Thoracic aorta (tissue), 2 donors: ENCODE results near the gene NXPE3. TPM values are rescaled to one million over a fixed set of nuclear protein-coding genes. Genes with fewer than 3 reads are reported as not detected.

Experiments
- ATAC-seq: fragments of 150-250 bp; one replicate; pipeline ENCODE4 v1.8.0; 2017; ENCODE audit warnings: low read depth; ENCODE audit not compliant: insufficient number of reproducible peaks, low FRiP score
- DNase-seq: peaks from one replicate; pipeline ENCODE4 v3.0.0-alpha.2; 2020; ENCODE audit warnings: low spot score
- H3K27ac ChIP-seq, 2 donors: fragments of 200-600 bp; sonication (generic); 1 replicate in 1 of 2; 2 replicates in 1 of 2; pipeline ENCODE4 v1.5.1; 2016; ENCODE audit warnings: mild to moderate bottlenecking in 2 of 2, moderate library complexity in 2 of 2
- H3K27me3 ChIP-seq: fragments of 200-600 bp; sonication (generic); replicated peaks from 2 replicates; pipeline ENCODE4 v1.6.0; 2016; ENCODE audit warnings: mild to moderate bottlenecking; ENCODE audit not compliant: insufficient read depth
- H3K36me3 ChIP-seq: fragments of 200-600 bp; sonication (generic); one replicate; pipeline ENCODE4 v1.5.1; 2016
- H3K4me1 ChIP-seq, 2 donors: fragments of 200-600 bp; sonication (generic); 1 replicate in 1 of 2; 2 replicates in 1 of 2; pipeline versions ENCODE4 v1.5.1 to v1.6.0; 2016; ENCODE audit warnings: low read depth in 2 of 2, mild to moderate bottlenecking in 1 of 2; ENCODE audit not compliant: control insufficient read depth in 1 of 2
- H3K4me3 ChIP-seq: fragments of 200-600 bp; sonication (generic); 2 replicates; pipeline ENCODE4 v1.5.1; 2016; ENCODE audit warnings: mild to moderate bottlenecking
- H3K9me3 ChIP-seq: fragments of 200-600 bp; sonication (generic); 2 replicates; pipeline ENCODE4 v1.5.1; 2016
- total RNA-seq, 2 donors: library from RNA; depleted of rRNA; stranded (reverse); fragments of >200 nt; gene quantifications; one replicate each; pipeline versions ENCODE4 v1.1.0 to v1.2.3, GENCODE V29; 2016
- TF ChIP-seq, protein P1 (sequence below): fragments of 200-600 bp; sonication (generic); IDR thresholded peaks from one replicate; pipeline ENCODE4 v1.5.1; 2019; ENCODE audit warnings: antibody characterized with exemption

Gene NXPE3
- total RNA-seq, 2 donors from 2014 or later = 15.7 to 30.7 TPM

GRCh38 chr3:101867511-101867910, 88.5 kb downstream of the NXPE3 start:
- no peak for ATAC-seq
- peak overlapping the region in 1 of 2 donors; percentile 16 for H3K27ac ChIP-seq
- TF ChIP-seq, protein P1, sequence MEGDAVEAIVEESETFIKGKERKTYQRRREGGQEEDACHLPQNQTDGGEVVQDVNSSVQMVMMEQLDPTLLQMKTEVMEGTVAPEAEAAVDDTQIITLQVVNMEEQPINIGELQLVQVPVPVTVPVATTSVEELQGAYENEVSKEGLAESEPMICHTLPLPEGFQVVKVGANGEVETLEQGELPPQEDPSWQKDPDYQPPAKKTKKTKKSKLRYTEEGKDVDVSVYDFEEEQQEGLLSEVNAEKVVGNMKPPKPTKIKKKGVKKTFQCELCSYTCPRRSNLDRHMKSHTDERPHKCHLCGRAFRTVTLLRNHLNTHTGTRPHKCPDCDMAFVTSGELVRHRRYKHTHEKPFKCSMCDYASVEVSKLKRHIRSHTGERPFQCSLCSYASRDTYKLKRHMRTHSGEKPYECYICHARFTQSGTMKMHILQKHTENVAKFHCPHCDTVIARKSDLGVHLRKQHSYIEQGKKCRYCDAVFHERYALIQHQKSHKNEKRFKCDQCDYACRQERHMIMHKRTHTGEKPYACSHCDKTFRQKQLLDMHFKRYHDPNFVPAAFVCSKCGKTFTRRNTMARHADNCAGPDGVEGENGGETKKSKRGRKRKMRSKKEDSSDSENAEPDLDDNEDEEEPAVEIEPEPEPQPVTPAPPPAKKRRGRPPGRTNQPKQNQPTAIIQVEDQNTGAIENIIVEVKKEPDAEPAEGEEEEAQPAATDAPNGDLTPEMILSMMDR = no peak
- no peak overlapping the region for H3K4me3 ChIP-seq
- H3K36me3 ChIP-seq = no peaks in the 10 kb centered on the region
- H3K4me1 ChIP-seq = peaks cover 4 to 15% of the 10 kb centered on the region in 2 donors
- no peaks in the 10 kb centered on the region for H3K9me3 ChIP-seq
- H3K27me3 ChIP-seq = no peaks in the 10 kb centered on the region
- DNase-seq = no peak

GRCh38 chr3:101867996-101868395, 89.0 kb downstream of the NXPE3 start:
- Histone ChIP-seq H3K4me1 (peaks cover 4 to 15% of the 10 kb centered on the region in 2 donors), H3K36me3 (no peaks in the 10 kb centered on the region), H3K9me3 (no peaks in the 10 kb centered on the region), H3K27ac (peak overlapping the region in 1 of 2 donors; percentile 16), H3K4me3 (no peak overlapping the region), H3K27me3 (no peaks in the 10 kb centered on the region)
- TF ChIP-seq, protein P1 = no peak
- ATAC-seq (no peak), DNase-seq (no peak)

GRCh38 chr3:101868534-101869464, 89.8 kb downstream of the NXPE3 start:
- Histone ChIP-seq H3K4me1 (peaks cover 4 to 15% of the 10 kb centered on the region in 2 donors), H3K36me3 (no peaks in the 10 kb centered on the region), H3K9me3 (no peaks in the 10 kb centered on the region), H3K27me3 (no peaks in the 10 kb centered on the region), H3K27ac (no peak overlapping the region), H3K4me3 (no peak overlapping the region)
- ATAC-seq (peak; percentile 38), DNase-seq (no peak)
- TF ChIP-seq, protein P1 = no peak

DNA sequence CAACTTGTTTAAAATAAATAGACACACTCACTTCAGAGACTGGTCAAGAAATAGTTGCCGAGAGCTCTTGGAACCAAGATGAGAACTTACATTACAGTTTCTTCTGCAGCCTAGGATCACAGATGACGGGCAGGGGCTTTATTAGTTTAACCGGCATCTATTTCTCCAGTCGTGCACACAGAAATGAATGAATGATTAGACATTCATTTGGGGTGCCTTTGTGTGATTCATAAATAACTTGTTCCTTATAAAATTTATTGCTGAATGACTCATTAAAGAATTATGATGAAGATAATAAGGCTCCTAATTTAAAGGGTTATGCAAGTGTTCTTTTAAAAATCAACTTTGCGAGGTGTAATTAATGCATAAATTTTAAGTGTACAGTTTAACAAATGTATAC, 91.1 kb downstream of the NXPE3 start:
- no peak overlapping the region for H3K4me3 ChIP-seq
- no peaks in the 10 kb centered on the region for H3K36me3 ChIP-seq
- no peak for ATAC-seq
- H3K9me3 ChIP-seq = no peaks in the 10 kb centered on the region
- no peak for DNase-seq
- H3K4me1 ChIP-seq = peaks cover 4 to 15% of the 10 kb centered on the region in 2 donors
- H3K27ac ChIP-seq = no peak overlapping the region
- H3K27me3 ChIP-seq = no peaks in the 10 kb centered on the region
- TF ChIP-seq, protein P1 = no peak

DNA sequence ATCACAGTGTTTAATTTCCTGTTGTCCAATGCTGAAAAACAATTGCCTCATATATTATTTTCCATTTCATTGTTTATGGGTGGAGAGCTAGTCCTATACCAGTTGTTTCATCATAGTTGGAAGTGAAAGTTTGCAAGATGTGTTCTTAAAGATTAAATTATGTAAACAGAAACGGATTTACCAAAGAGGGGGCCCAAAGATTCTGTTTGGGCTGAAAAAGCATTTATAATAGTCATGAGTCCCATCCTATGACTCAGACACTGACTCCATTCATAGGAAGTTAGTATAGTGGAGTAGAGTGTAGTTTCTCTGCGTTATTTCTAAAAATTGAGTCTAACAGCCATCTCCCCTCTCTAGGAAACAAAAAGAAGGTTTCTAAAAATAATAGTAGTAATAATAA, 94.6 kb downstream of the NXPE3 start:
- DNase-seq (no peak), ATAC-seq (no peak)
- Histone ChIP-seq H3K27me3 (no peaks in the 10 kb centered on the region), H3K36me3 (no peaks in the 10 kb centered on the region), H3K9me3 (no peaks in the 10 kb centered on the region), H3K4me1 (peaks cover 4 to 7% of the 10 kb centered on the region in 2 donors), H3K4me3 (no peak overlapping the region), H3K27ac (no peak overlapping the region)
- TF ChIP-seq, protein P1 = no peak
